K562 (cell line): ENCODE results near the gene EIF4E2. TPM values are rescaled to one million over a fixed set of nuclear protein-coding genes. Genes with fewer than 3 reads are reported as not detected.

Experiments used
- ATAC-seq: fragments of 200-7000 bp; cut with Tn5 transposase; 3 replicates; pipeline ENCODE4 v1.9.1; 2020; ENCODE audit warnings: moderate library complexity
- BruUV-seq: library from RNA; stranded (reverse); fragments of 400-500 nt; replicated peaks from 2 replicates; lab custom pipeline; 2021; lab: Mats Ljungman, UMichigan
- CTCF ChIA-PET: fragments of 300-600 bp; formaldehyde crosslinking; extraction: SDS; loops from one replicate; lab custom pipeline; 2021; ENCODE audit warnings: low intra/inter-chr PET ratio; lab: Yijun Ruan, JAX
- POLR2A ChIA-PET: fragments of 300-600, 350-650 bp; sonication (Branson Sonifier 250); formaldehyde crosslinking; extraction: SDS; loops from one replicate; lab custom pipeline; 2021; ENCODE audit warnings: antibody characterized with exemption, inconsistent platforms; lab: Yijun Ruan, JAX
- DNase-seq, 4 experiments: peaks; one replicate each; pipeline versions ENCODE4 v3.0.0 to v3.0.0-alpha.2; 2011 to 2018; ENCODE audit warnings: low spot score in 3 of 4, mixed read lengths in 3 of 4; ENCODE audit errors: extremely low read depth in 1 of 4
- FAIRE-seq: peaks from 2 replicates; lab custom pipeline; 2011; peaks lifted over from hg19 to GRCh38; lab: Jason Lieb, UNC
- H2AFZ ChIP-seq: 2 replicates; pipeline ENCODE4 v1.6.0; 2011; ENCODE audit warnings: low read depth, low read length, control low read depth, inconsistent platforms
- H3K27ac ChIP-seq: fragments of 200-600 bp; 3 replicates; pipeline ENCODE4 v1.8.0; 2011; ENCODE audit warnings: low read depth, mild to moderate bottlenecking, control low read depth, inconsistent platforms, low read length, moderate library complexity, mixed read lengths; ENCODE audit errors: extremely low read depth
- H3K27me3 ChIP-seq, 2 experiments: fragments of 300-600 bp in 1 of 2; 2 replicates in 1 of 2; 3 replicates in 1 of 2; pipeline versions ENCODE4 v1.6.0 to v1.8.0; 2011; ENCODE audit warnings: inconsistent platforms in 2 of 2, low read length in 2 of 2, mild to moderate bottlenecking in 1 of 2, mixed read lengths in 1 of 2, moderate library complexity in 1 of 2; ENCODE audit not compliant: control insufficient read depth in 2 of 2, insufficient read depth in 2 of 2
- H3K36me3 ChIP-seq: fragments of 300-600 bp; 3 replicates; pipeline ENCODE4 v1.8.0; 2011; ENCODE audit warnings: mild to moderate bottlenecking, low read length, inconsistent platforms; ENCODE audit not compliant: control insufficient read depth, insufficient read depth
- H3K4me1 ChIP-seq, 2 experiments: fragments of 200-600 bp in 1 of 2; replicated peaks in 1 of 2; 2 replicates in 1 of 2; 3 replicates in 1 of 2; pipeline versions ENCODE4 v1.5.1 to v1.8.0; 2011; ENCODE audit warnings: inconsistent platforms in 2 of 2, low read length in 2 of 2, mild to moderate bottlenecking in 1 of 2, mixed read lengths in 1 of 2, moderate library complexity in 1 of 2; ENCODE audit not compliant: control insufficient read depth in 2 of 2, insufficient read depth in 2 of 2
- H3K4me2 ChIP-seq: 2 replicates; pipeline ENCODE4 v1.6.1; 2011; ENCODE audit warnings: low read length, control low read depth, inconsistent platforms, mixed read lengths; ENCODE audit not compliant: insufficient read depth
- H3K4me3 ChIP-seq: fragments of 200-600 bp; sonication (generic), shearing (Covaris generic); 2 replicates; pipeline ENCODE4 v1.5.1; 2016; ENCODE audit warnings: control low read depth, inconsistent platforms
- H3K79me2 ChIP-seq: fragments of 200-600 bp; 3 replicates; pipeline ENCODE4 v1.8.0; 2011; ENCODE audit warnings: low read length, inconsistent platforms; ENCODE audit not compliant: control insufficient read depth, insufficient read depth
- H3K9ac ChIP-seq, 2 experiments: 2 replicates each; pipeline versions ENCODE4 v1.6.0 to v1.6.1; 2011; ENCODE audit warnings: low read depth in 2 of 2, low read length in 2 of 2, control low read depth in 1 of 2, inconsistent platforms in 1 of 2, mild to moderate bottlenecking in 1 of 2, mixed read lengths in 1 of 2; ENCODE audit not compliant: insufficient read depth in 1 of 2
- H3K9me1 ChIP-seq: one replicate; pipeline ENCODE4 v1.6.0; 2011; ENCODE audit warnings: inconsistent platforms, mild to moderate bottlenecking, low read length, moderate library complexity; ENCODE audit not compliant: control insufficient read depth, insufficient read depth
- H3K9me3 ChIP-seq: replicated peaks from 2 replicates; pipeline ENCODE4 v1.5.1; 2011; ENCODE audit warnings: low read depth, low read length, inconsistent platforms; ENCODE audit not compliant: control insufficient read depth, insufficient read depth
- H4K20me1 ChIP-seq: replicated peaks from 2 replicates; pipeline ENCODE4 v1.6.1; 2011; ENCODE audit warnings: low read length, inconsistent platforms, mixed read lengths; ENCODE audit not compliant: control insufficient read depth, insufficient read depth
- DNMT1 ChIP-seq: fragments of 450-650 bp; IDR thresholded peaks from 2 replicates; pipeline ENCODE4 v1.6.1; 2016; ENCODE audit warnings: antibody characterized with exemption, mild to moderate bottlenecking
- HNRNPL ChIP-seq: fragments of 200-400 bp; formaldehyde crosslinking; IDR thresholded peaks from 2 replicates; pipeline ENCODE4 v1.6.1; 2017; ENCODE audit warnings: low read depth, mild to moderate bottlenecking, low read length
- SMAD3 ChIP-seq: fragments of 450-650 bp; formaldehyde crosslinking; conservative IDR thresholded peaks from 2 replicates; pipeline ENCODE4 v1.4.0; 2020; ENCODE audit warnings: mild to moderate bottlenecking
- SUPT5H ChIP-seq: fragments of 450-650 bp; IDR thresholded peaks from 2 replicates; pipeline ENCODE4 v1.6.1; 2016
- ZNF121 ChIP-seq: sonication (generic); formaldehyde crosslinking; conservative IDR thresholded peaks from 2 replicates; pipeline ENCODE4 v1.8.0; 2022; ENCODE audit warnings: missing genetic modification reagents
- ZNF609 ChIP-seq: sonication (generic); formaldehyde crosslinking; IDR thresholded peaks from 2 replicates; pipeline ENCODE4 v1.8.1; 2023; ENCODE audit warnings: missing genetic modification reagents, mild to moderate bottlenecking, borderline replicate concordance
- WGBS: fragments of 100-300 bp; shearing (Covaris generic); methylation state at CpG from one replicate; pipeline ENCODE4 v1.1.6; 2016; ENCODE audit warnings: low coverage, mixed read lengths; ENCODE audit not compliant: insufficient coverage; ENCODE audit errors: missing lambda C conversion rate; 5-methylcytosine and 5-hydroxymethylcytosine counted together
- in situ Hi-C: fragments of 300-500 bp; cut with MboI; formaldehyde crosslinking; loops from 4 replicates; pipeline ENCODE4 v1.15.0; 2018; ENCODE audit warnings: inconsistent platforms, mixed read lengths
- intact Hi-C: fragments of 100-400 bp; cut with micrococcal nuclease; formaldehyde crosslinking; loops from 2 replicates; pipeline ENCODE4 v1.14.2; 2022
- polyA plus RNA-seq, 8 experiments: library from polyadenylated mRNA; depleted of rRNA in 4 of 8; stranded (reverse) in 5 of 8; unstranded in 3 of 8; fragments of >200 nt; fragmentation: Nextera tagmentation in 2 of 8; fragmentation: Illumina TruSeq in 1 of 8; extraction: Ambion mirVana in 2 of 8; extraction: Trizol in 1 of 8; gene quantifications; 2 replicates each; pipeline versions ENCODE4 v1.2.1 to v1.2.3, GENCODE V29; 2011 to 2014; ENCODE audit warnings: inconsistent platforms in 1 of 8, missing spikeins in 1 of 8
- total RNA-seq, 7 experiments: library from RNA; depleted of rRNA in 6 of 7; stranded (reverse); fragments of >200 nt in 6 of 7; fragmentation: Illumina TruSeq in 2 of 7; extraction: Trizol in 2 of 7; gene quantifications; 2 replicates each; pipeline versions ENCODE4 v1.2.1 to v1.2.3, GENCODE V29; 2011 to 2021; ENCODE audit warnings: low replicate concordance in 1 of 7

The EIF4E2 gene
- total and polyA plus RNA-seq, 9 of the 15 experiments (the other 6 are each of a cell fraction or from before 2014, with no cell fraction given) = 33.9 to 169 (median 77.5) TPM

GRCh38 chr2:232604535-232604934, 54.0 kb downstream of the EIF4E2 start:
- Histone ChIP-seq H4K20me1 (no peaks in the 10 kb centered on the region), H3K79me2 (no peaks in the 10 kb centered on the region), H3K4me1 (peaks cover 0 to 14% of the 10 kb centered on the region in 2 experiments; a peak in 2 of 5 replicates), H2AFZ (no peak overlapping the region), H3K36me3 (no peaks in the 10 kb centered on the region), H3K4me3 (no peak overlapping the region), H3K9ac (no peak overlapping the region), H3K9me1 (no peaks in the 10 kb centered on the region), H3K27ac (no peak overlapping the region), H3K27me3 (peaks cover 2 to 18% of the 10 kb centered on the region in 2 experiments; a peak in 3 of 5 replicates), H3K9me3 (no peaks in the 10 kb centered on the region), H3K4me2 (no peak overlapping the region)
- DNase-seq (peak in 1 of 4 experiments; percentile 20), ATAC-seq (no peak), FAIRE-seq (no peak)
- BruUV-seq = no TSS peak
- POLR2A ChIA-PET = interaction anchor here (0.9 kb wide), 1 partner anchor 12 kb away, joined by 3 read pairs; no protein-coding TSS in a partner anchor
- TF ChIP-seq ZNF609 (CRISPR knock-in tag) (no peak), DNMT1 (no peak), SUPT5H (no peak), ZNF121 (CRISPR knock-in tag) (0 out of 2 replicates have a peak, but pooled peaks have one; percentile 7), SMAD3 (CRISPR knock-in tag) (no peak), HNRNPL (no peak)
- intact Hi-C loops = loop anchor here (10.0 kb wide), 1 partner anchor 420 kb away; no protein-coding TSS in a partner anchor
- CTCF ChIA-PET = no interaction called here
- 26% methylated on average over 7 of the region's 10 CpGs for WGBS
- in situ Hi-C loops = loop anchor here (25.0 kb wide), 1 partner anchor 658 kb away; the partner anchor contains the start of gene ATG16L1
